ENCODE measurements around the gene UGT1A3.
"Not testable (repeated sequence)": the region's sequence is repeated elsewhere in the genome, so short reads cannot be mapped to it uniquely, and the experiment has no call there.

Gene UGT1A3

GRCh38 chr2:233707940-233708644, 20.8 kb upstream of the UGT1A3 start:
- DNase-seq (ENCODE audit: low read depth): no peak

- DNase-seq (ENCODE audit: low read depth): no peak
Measured at GRCh38 chr2:233708942-233709341, 19.9 kb upstream of the UGT1A3 start.

GRCh38 chr2:233711312-233712008, 17.4 kb upstream of the UGT1A3 start:
- no peak for DNase-seq (ENCODE audit: low read depth)

- no peak for DNase-seq (ENCODE audit: low read depth)
Measured at GRCh38 chr2:233712611-233713261, 16.1 kb upstream of the UGT1A3 start, which contains the start of gene UGT1A5. Gene UGT1A5, plus strand, starts transcription at chr2:233712907. Its CDS starts 85 bp downstream, at chr2:233712992.

- no peak for DNase-seq (ENCODE audit: low read depth)
Measured at GRCh38 chr2:233713262-233713615, 15.6 kb upstream of the UGT1A3 start.

GRCh38 chr2:233714121-233714520, 14.7 kb upstream of the UGT1A3 start:
- no peak for DNase-seq (ENCODE audit: low read depth)

- no peak for DNase-seq (ENCODE audit: low read depth)
Measured at GRCh38 chr2:233718552-233718951, 10.3 kb upstream of the UGT1A3 start, which contains the start of gene UGT1A4. Gene UGT1A4, plus strand, starts transcription at chr2:233718736. Its CDS starts 85 bp downstream, at chr2:233718821.

- not testable (repeated sequence) for DNase-seq (ENCODE audit: low read depth)
Measured at GRCh38 chr2:233736868-233737653, 8.2 kb downstream of the UGT1A3 start.

- no peak for DNase-seq (ENCODE audit: low read depth)
Measured at GRCh38 chr2:233740870-233741269, 12.0 kb downstream of the UGT1A3 start.

- no peak for DNase-seq (ENCODE audit: low read depth)
Measured at GRCh38 chr2:233743464-233744259, 14.8 kb downstream of the UGT1A3 start.

- no peak for DNase-seq (ENCODE audit: low read depth)
Measured at GRCh38 chr2:233745073-233745755, 16.4 kb downstream of the UGT1A3 start.

- not testable (repeated sequence) for DNase-seq (ENCODE audit: low read depth)
Measured at GRCh38 chr2:233745838-233746237, 17.0 kb downstream of the UGT1A3 start.

GRCh38 chr2:233746475-233747282, 17.8 kb downstream of the UGT1A3 start:
- DNase-seq (ENCODE audit: low read depth): no peak

GRCh38 chr2:233747283-233747544, 18.4 kb downstream of the UGT1A3 start:
- no peak for DNase-seq (ENCODE audit: low read depth)

GRCh38 chr2:233750689-233751088, 21.8 kb downstream of the UGT1A3 start:
- DNase-seq (ENCODE audit: low read depth): not testable (repeated sequence)

- DNase-seq (ENCODE audit: low read depth): not testable (repeated sequence)
Measured at GRCh38 chr2:233751212-233752009, 22.6 kb downstream of the UGT1A3 start.

- no peak for DNase-seq (ENCODE audit: low read depth)
Measured at GRCh38 chr2:233754872-233755611, 26.2 kb downstream of the UGT1A3 start.

GRCh38 chr2:233756429-233757081, 27.7 kb downstream of the UGT1A3 start:
- DNase-seq (ENCODE audit: low read depth): no peak
